NCI-H2196 (cell line): ENCODE measurements around the gene CLDN12.

Source experiments
- DNase-seq: peaks from one replicate; lab custom pipeline; 2025; ENCODE audit not compliant: unreplicated experiment; lab: John Stamatoyannopoulos, UW

Gene CLDN12

GRCh38 chr7:90403174-90404113, at the start of gene CLDN12:
CLDN12 (plus strand) TSS chr7:90403461; CDS start chr7:90412677, 9,216 bp downstream.
- peak; percentile 92 for DNase-seq

GRCh38 chr7:90383422-90383821, 19.8 kb upstream of the CLDN12 start:
- no peak for DNase-seq

GRCh38 chr7:90383861-90384260, 19.4 kb upstream of the CLDN12 start:
- DNase-seq, result no peak

GRCh38 chr7:90384433-90384832, 18.8 kb upstream of the CLDN12 start:
- no peak for DNase-seq

- no peak for DNase-seq
Observed at GRCh38 chr7:90387470-90388240, 15.6 kb upstream of the CLDN12 start.

- DNase-seq, result no peak
Observed at GRCh38 chr7:90390926-90391325, 12.3 kb upstream of the CLDN12 start.

- DNase-seq, result no peak
Observed at GRCh38 chr7:90391488-90391887, 11.8 kb upstream of the CLDN12 start.

GRCh38 chr7:90396420-90396819, 6.8 kb upstream of the CLDN12 start:
- DNase-seq, result no peak

GRCh38 chr7:90401989-90402388, 1.3 kb upstream of the CLDN12 start:
- peak; percentile 67 for DNase-seq

GRCh38 chr7:90402785-90403173, 482 bp upstream of the CLDN12 start:
- no peak for DNase-seq

- DNase-seq, result no peak
Observed at GRCh38 chr7:90404777-90405176, 1.5 kb downstream of the CLDN12 start.

- DNase-seq, result no peak
Observed at GRCh38 chr7:90407484-90407821, 4.2 kb downstream of the CLDN12 start.

- no peak for DNase-seq
Observed at GRCh38 chr7:90408142-90408541, 4.9 kb downstream of the CLDN12 start.

GRCh38 chr7:90409667-90410066, 6.4 kb downstream of the CLDN12 start:
- DNase-seq, result no peak

GRCh38 chr7:90411510-90411909, 8.2 kb downstream of the CLDN12 start:
- peak; percentile 60 for DNase-seq

- DNase-seq, result no peak
Observed at GRCh38 chr7:90412458-90413184, 9.4 kb downstream of the CLDN12 start.

GRCh38 chr7:90413185-90413528, 9.9 kb downstream of the CLDN12 start:
- DNase-seq, result no peak

- DNase-seq, result no peak
Observed at GRCh38 chr7:90421651-90422050, 18.4 kb downstream of the CLDN12 start.

GRCh38 chr7:90424720-90425119, 21.5 kb downstream of the CLDN12 start:
- no peak for DNase-seq

GRCh38 chr7:90425376-90425775, 22.1 kb downstream of the CLDN12 start:
- no peak for DNase-seq

- DNase-seq, result no peak
Observed at GRCh38 chr7:90430614-90431460, 27.6 kb downstream of the CLDN12 start.
